ENCODE data around the gene LCNL1.

DNA sequence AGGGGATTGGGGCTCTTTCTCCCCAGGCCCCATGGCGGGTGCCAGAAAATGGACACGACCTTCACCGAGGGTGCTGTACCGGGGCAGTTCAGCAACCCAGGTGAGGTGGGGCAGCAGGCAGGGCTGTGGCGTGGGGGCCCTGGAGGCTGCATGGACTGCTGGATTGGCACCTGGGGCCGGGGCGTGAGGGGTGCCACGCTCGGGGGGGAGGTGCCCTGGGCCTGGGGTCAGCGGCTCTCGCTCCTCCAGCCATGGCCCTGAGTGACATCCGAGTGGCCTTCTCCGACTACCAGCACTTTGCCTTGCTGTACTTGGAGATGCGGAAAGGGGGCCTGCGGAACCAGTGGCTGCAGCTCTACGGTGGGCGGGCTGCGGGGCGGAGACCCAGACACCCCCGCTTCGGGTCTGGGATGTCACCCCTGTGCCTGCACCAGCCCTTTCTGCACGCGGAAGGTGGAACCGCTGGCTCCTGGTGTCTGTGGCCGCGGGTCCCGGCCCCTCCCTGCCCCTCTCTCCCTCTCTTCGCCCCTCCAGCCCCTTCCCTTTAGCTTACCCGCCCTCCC is 1.8 kb downstream of the LCNL1 start:
- no peak for TF ChIP-seq CTCF (conservative IDR thresholded peaks at IDR 0.05)
- TF ChIP-seq EZH2 (IDR thresholded peaks at IDR 0.05; ENCODE audit: low read depth) = no peak
